Measurements from ENCODE around the gene JMJD6.

Gene JMJD6

DNA sequence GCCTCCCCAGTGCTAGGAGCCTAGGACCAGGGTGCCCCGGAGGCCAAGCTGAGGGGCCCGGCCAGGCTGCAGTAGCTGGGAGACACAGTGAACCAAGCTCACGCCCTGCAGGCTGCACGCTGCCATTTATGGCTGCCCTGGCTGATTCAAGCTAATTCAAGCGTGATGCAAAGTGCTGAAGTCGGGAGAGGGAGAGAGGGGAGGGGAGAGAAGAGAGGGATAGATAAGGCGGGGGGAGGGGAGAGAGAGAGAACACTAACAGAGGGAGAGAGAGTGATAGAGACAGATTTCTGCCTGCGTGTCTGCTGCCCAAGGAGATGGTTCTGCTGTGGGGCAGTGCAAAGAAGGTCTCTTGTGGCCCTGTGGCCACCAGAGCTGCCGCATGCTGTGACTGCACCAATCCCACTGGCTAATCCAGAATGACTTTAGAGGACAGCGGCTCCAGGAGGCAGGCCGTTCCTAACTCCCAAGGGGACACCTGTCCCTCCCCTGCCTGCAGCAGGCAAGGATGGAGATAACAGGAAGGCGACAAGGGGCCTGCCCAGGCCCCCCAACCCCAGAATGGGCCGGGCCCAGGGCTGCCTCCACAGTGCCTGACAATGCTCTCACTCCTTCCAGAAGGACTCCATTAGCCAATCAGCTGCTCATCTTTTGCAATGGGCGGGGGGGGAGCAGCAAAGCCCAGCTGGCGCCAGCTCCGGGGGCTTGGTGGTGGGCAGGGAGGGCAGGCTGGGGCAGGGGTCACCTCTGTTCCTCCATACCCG, 28.5 kb downstream of the JMJD6 start:
- no peak for DNase-seq (ENCODE audit: low read depth in 2 of 2)

DNA sequence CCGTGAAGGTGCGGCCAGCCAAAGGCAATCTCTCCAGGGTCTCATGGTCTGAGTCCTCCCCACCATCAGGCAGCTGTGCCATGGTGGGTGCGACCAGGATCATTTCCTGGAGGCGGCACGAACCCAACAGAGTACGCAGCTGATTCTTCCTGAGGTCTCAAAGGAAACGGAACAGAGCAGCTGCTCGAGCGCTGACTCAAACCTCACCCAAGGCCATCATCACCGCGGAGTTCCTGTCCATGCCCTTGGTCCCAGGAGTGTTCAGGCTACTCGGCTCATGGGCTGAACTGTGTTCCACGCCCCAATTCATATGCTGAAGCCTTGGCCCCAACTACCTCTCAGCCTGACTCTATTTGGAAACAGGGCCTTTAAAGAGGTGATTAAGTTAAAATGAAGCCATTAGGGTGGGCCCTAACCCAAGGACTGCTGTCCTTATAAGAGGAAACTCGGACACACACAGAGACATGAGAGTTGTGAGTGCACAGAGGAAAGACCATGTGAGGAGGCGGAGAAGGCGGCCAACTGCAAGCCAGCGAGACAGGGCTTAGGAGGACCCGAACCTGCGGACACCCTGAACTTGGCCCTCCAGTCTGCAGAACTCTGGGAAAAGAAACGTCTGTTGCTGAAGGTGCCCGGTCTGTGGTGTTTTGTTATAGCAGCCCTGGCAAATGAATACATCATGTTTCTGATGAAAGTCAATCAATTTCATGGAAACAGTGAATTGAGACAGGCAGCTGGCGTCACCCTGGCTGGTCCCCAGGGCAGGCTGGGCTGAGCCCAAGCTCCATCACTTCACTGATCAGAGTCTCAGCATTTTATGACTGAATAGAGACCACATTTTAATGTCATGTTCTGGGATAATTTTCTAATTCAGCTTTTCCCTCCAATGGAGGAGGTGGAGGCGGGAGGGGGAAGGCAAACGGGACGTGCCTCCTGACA, 29.4 kb downstream of the JMJD6 start:
- DNase-seq (ENCODE audit: low read depth in 2 of 2) = no peak

DNA sequence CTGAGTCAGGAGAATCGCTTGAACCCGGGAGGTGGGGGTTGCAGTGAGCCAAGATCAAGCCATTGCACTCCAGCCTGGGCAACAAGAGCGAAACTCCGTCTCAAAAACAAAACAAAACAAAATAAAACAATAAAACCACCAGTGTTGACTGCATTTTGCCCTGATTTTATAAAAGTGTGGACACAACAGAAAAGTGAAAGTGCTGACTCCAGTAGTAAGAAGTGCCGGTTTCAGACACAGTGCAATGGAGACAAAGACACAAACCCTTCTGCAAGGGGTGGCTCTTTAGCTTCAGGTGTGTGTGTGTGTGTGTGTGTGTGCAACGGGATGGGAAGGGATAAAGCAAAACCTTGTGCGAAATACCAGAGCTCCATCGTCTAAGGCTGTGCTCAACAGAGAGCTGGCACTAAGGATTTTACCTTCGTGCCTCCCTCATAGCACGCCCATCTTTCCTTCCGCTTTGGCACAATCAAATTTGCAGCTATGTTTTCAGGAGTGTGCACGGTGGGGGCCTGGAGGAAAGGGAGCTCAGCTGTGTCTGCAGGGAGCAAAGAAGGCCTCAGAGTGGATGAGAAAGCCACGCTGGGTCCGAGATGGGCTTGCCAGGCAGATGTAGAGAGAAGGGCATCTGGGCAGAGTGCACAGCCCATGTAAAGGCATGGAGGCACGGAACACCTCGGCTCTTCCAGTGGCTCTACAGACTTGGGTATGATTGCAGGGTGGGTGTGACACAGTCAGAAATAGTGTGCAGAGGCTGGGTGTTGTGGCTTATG, 31.2 kb downstream of the JMJD6 start:
- no peak for DNase-seq (ENCODE audit: low read depth in 2 of 2)

DNA sequence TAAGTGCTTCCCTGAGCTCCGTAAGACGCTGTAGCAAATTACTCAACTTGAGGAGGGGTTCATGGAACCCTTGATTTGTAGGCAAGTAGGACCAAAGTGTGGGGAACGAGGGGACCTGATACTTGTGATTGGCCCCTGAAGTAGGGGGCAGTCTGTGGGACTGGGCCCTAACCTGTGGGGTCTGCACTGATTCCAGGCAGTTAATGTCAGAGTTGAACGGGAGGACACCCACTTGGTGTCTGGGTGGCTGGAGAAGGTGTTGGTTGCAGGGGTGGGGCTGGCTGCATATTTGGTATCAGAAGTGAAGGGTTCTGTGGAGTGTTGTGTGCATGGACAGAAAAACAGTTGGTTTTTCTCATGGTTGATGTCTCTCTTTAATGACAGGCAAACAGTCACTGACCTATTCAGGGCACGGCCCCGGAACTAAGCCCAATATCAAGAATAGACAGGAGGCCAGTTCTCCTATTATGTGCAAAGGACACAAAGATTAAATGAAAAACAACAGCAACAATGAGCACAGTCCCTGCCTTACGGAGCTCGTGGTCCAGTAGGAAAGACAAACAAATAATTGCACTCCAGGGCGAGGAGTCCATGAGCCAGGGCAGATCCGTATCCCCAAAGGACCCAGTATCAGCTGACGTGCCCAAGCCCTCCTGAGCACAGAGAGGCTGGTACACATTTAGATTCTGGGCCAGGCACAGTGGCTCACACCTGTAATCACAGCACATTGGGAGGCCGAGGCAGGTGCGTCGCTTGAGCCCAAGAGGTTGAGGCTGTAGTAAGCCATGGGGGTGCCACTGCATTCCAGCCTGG, 34.8 kb downstream of the JMJD6 start:
- DNase-seq (ENCODE audit: low read depth in 2 of 2) = no peak

DNA sequence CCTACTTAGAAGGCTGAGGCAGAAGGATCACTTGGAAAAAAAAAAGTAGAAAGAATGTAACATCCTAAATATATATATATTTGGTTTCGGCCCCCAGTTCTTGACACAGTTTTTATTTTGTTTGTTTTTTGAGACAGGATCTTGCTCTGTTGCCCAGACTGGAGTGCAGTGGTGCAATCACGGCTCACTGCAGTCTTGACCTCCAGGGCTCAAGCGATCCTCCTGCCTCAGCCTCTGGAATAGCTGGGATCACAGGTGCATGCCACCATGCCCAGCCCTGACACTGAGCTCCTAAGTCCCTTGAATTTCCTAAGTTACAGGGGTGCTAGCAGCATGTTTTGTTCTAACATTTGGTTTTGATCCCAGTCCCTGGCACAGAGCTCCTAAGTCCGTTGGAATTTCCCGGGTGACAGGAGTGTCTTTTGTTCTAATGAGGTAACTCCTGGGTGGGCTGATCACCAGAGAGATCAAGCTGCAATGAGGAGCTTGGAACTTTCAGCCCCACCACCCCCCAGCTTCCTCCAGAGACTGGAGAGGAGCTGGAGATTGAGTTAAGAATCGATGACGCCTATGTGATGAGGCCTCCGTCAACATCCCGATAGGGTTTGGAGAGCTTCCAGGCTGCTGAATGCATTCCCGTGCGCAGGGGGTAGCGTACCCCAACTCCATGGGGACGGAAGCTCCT, 35.7 kb downstream of the JMJD6 start:
- DNase-seq (ENCODE audit: low read depth in 2 of 2) = no peak

DNA sequence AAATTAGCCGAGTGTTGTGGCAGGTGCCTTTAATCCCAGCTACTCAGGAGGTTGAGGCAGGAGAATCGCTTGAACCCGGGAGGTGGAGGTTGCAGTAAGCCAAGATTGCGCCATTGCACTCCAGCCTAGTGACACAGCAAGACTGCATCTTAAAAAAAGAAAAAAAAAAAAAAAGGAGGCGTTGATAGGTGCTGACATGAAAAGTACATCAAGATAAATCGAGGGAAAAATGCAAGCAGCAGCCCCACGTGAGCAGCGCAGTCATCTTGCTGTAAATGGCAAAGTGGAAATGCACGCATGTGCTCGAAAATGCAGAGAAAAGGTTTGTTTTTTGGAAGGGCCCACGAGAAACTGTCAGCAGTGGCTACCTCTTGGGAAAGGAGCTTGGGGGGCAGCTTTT, 36.5 kb downstream of the JMJD6 start:
- no peak for DNase-seq (ENCODE audit: low read depth in 2 of 2)

DNA sequence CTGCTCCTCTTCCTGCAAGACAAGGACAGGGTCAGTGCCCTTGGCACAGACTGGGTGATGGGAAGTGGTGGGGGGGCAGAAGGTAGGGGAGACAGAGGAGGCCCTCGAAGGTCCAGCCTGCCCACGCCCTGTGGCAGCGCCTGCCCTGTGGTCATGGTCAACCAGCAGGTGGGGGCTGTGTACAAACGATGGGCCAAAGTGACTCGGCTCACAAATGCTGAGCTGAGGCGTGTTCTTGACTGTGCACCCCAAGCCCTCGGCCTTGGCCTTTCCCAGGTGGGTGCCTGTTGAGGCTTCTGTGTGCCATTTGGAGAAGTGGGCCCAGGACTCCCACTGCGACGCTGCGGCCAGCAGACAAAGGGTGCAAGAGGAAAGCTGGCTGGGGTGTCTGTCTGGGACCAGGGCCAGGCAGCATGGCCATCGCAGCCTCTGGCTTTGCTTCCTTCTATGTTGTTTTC, 38.2 kb downstream of the JMJD6 start:
- no peak for DNase-seq (ENCODE audit: low read depth in 2 of 2)

DNA sequence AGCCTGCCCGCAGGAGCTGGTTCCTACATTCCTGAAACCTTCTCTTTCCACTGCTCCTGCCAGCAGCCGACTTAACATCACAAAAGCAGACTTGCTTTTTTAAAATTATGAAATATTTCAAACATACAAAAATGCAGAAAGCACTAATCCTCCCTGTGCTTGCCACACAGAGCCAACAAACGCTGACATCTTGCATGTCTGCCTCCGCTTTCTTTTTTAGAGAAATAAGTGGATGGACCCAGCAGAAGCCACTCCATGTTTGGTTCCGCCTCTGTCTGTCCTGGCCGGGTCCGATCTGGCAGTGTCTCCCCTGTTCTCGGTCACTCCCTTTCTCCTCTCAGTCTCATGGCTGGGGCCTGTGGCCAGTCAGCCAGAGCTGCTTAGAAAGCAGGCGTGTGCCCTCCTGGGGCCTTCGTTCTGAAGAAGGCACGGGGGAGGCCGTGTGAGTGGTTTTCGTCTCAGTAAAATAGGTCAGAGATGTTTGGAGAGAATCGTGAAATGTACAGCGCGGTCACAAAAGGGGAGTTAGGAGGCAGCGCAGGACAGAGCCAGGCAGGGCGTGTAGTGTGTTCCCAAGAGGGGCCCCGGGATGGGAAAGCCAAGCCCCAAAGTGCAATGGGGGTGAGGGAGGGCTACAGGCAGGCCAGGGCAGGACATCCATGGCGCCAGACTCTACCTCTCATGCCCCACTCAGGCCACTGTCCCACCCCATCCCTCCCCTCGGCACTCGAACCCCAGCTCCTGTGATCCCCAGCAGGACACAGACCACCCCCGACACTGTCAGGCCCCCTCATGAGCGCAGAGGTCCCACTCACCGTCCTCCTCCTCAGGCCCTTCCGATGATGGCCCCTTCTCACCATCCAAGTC, 38.9 kb downstream of the JMJD6 start:
- no peak for DNase-seq (ENCODE audit: low read depth in 2 of 2)

DNA sequence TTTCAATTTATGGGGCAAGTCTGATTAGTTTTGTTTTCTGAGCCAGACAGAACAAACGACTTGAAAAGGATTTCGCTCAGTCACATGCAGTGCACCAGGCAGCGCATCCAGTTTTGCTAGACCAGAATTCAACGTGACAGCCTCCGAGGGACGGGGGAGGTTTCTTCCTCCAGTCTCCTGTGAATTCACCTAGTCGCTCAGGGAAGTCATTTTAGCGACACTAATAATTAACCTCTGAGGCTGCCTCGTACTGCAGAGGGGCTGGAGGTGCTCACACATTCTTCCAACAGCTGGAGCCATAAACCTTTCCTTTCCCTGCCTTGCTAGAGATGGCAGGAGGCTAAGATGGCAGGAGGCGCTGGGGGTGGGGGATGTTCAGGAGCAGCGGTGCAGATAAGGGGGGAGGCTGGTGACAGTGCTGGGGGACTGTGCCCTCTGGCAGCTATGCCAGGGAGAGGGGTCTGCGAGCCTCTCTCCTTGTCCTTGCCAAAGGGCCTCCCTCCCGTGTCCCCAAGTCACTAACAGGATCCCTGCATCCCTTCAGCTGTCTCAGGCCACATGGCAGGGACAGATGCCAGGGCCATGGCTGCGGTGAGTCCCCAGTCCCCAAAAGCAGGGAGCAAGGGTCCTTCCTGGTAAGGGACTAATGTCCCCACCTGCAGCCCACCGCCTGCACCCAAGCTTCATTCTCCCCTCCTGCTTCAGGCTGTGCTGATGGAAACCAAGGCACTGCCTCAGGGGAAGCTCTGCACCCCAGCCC, 39.7 kb downstream of the JMJD6 start:
- DNase-seq (ENCODE audit: low read depth in 2 of 2) = no peak

DNA sequence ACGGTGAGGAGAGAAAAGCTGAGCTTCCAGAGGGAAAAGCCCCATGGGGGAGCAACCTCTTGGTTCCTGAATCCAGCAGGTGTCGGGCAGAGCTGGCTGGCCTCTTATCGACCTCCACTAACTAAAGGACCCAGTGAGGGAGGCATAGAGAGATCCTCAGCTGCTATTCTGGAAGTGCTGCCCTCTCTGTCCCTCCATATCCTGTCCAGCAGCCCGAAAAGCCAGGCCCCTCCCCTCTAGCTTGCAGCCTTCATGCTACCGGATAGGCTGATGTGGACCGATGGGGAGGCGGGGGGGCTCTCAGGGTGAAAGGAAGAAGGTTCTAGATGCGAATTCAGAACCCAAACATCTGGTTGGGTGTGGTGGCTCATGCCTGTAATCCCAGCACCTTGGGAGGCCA, 40.6 kb downstream of the JMJD6 start:
- no peak for DNase-seq (ENCODE audit: low read depth in 2 of 2)

DNA sequence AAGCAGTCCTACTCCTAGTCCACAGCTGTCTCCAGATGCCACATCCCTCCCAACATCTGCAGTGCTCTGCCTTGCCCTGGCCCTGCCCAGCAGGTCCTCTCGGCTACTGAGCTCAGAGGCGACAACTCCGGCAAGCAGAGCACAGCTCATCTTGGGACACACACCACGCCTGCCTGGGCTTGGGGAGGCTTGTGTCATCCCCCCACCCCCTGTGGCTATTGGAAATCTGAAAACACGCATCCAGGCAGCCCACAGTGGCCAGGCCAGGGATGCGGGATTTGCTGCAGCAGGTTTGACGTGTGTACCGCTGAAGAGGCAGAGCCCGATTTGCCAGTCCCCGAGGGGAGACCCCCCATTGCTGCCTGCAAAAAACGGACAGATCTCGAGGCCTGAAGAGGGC, 41.0 kb downstream of the JMJD6 start:
- no peak for DNase-seq (ENCODE audit: low read depth in 2 of 2)

DNA sequence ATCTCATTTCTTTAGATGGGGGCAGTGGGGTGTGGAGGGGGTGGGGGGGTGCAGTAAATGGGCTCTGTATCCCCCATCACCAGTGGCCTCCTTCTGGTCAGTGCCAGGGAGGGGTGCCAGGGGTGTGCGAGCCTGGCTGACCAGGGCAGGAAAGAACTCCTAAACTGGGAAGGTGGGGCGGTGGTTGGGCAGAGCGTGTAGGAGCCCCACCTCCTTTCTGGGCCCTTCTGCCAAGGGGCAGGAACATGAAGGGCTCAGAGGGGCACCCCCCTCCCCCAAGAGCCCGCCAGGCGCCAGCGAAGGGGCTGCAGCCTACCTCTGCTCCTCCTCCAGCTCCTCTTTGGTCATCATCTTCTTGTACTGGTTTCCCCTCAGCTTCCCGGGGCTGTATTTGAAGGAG, 41.6 kb downstream of the JMJD6 start:
- DNase-seq (ENCODE audit: low read depth in 2 of 2) = no peak

DNA sequence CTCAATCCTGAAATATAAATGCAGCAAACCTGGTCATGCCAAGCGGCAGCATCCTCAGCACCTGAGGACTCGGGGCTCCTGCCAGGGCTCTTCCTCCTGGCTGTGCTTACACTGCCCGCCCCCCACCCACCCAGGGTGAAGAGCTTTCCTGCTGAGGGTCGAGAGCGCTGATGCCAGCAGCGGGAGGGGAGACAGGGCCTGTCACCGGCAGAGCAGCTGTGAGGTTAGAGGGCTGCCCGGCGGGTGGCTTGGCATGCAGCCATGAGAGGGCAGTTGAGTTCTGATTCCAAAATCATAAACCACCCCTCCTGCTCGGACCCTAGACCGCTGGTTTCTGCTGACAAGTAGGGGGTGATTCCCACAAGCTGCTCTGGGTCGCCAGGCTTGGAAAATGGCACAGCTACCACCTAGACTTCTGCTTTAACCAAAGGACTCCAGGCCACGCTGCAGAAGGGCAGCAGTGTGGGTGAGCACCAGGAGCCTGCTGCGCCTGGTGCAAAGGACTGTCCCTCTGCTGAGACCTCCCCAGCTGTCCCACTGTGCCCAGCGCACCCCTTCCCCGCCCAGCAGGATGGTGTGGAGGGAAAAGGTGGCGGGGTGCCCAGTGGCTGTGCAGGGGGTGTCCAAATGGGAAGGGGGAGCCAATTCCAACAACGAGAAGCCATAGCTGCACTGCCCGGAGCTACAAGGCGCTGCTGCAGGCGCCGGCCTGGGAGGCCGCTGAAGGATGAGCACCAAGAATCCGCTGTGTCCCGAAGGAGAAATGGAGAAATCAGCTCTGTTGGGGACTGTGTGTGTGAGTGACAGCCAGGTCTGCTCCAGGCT, 42.3 kb downstream of the JMJD6 start:
- no peak for DNase-seq (ENCODE audit: low read depth in 2 of 2)

DNA sequence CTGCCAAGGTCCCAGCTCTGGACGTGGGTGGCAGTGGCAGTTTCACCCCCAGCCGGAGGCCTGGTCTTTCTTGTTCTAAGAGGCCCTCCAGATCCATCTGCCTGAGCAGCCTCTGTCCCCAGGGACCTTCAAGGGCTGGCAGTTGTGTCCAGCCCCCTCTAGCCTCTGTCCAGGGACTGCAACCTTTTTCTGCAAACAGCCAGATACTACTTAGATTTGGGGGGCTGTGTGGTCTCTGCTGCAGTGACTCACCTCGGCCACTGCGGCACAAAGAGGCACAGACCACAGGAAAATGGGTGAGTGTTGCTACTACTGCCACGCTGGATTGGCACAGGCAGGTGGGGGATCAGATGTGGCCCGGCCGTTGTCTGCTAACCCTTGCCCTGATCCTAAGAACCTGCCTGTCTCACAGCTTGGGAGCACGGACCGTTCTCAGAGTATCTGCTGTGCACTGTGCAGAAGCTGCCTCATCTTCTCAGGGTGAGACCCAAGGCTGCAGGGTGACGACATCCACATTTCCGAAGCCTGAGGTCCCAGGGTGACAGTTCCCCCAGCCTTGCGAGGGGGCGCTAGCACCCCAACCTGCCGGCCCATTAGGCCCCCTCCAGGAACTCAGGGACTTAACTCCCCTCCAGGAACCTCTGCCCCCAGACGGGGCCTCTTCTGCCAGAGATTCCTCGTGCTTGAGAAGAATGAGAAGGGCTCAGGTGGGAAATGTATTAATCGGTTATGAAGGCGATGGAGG, 43.2 kb downstream of the JMJD6 start:
- no peak for DNase-seq (ENCODE audit: low read depth in 2 of 2)

DNA sequence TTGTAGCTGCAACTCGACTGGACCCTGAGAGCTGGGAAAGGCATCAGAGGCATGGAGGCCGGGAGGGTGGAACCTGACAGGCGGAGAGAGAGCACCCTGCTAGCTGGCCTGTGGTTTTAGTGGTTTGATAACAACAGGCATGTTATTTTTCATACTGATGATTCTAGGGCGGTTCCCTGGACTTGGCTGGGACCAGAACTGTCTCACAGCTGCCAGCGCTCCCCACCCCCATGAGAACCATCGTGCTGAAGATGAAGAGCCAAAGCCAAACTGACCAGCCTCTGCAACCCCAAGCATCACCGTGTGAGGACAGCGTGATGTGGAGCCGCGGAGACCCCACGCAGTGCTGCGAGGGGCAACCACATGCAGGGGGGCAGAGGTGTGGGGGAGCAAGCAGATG, 44.1 kb downstream of the JMJD6 start:
- no peak for DNase-seq (ENCODE audit: low read depth in 2 of 2)

DNA sequence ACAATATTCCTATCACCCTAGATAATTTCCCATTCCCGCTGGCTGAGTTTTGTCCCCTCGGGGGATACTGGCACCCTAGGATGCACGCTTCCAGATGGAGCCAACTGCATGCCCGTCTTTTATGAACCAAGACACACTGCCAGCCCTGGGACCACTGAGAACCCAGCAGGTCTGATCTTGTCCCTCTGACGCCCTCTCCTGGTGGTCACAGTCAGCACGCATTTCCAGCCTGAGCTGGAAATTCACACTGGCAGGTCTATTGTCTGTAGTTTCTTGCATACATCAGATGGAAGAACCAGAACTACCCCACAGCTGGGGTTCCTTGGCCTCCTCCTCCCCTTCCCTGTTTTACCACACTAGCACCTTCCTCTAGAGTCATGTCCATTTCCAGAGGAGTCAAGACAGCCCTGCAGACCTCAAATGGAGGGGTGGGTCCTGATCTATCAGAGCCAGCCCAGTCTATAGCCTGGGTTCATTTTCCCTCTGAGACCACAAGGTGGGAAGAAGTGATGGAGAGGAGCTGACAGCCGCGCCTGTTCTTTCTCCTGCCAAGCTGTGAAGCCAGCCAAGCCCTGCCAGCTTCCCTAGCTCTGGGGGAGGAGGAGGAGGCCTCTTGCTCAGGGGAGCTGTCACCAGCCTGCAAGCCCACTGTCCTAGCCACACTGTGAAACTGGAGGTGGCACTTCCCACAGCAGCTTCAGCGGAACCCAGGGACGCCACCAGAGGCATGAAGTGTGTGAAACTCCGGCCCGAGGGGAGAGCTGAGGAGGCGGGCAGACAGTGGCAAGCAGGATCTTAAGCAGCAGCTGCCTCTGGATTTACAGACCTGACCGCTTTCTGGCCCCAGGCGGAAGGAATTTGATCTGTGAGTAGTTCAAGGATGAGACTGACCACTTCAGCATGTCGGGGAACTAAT, 44.9 kb downstream of the JMJD6 start:
- peak; percentile 30 to 52 for DNase-seq (ENCODE audit: low read depth in 2 of 2)

Measured in stimulated activated CD4-positive, alpha-beta T cell treated with anti-CD3 and anti-CD28 coated beads, Interleukin-12 subunit alpha, Interleukin-12 subunit beta, amount 100 ng/mL, for 24 hours (primary cell).